ENCODE results near the gene SNX9.
"Not testable (repeated sequence)": the region's sequence is repeated elsewhere in the genome, so short reads cannot be mapped to it uniquely, and the experiment has no call there.

SNX9 gene

DNA sequence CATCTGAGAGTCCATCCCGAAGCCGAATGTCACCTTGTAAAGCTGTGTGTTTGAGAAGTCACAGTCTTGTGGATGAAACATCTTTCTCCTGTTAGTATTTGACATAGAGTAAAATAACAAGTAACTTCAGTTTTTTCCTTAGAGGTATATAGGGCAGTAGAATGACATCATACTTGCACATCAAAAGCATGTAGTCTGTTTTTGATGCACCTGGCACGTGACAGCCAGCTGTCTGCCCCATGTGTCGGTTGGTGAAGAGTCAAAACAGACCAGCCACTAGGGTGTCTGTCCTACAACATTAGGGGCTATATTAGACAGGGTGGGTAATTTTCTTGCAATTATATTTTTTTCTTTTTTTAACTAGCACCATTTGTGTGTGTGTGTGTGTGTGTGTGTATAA, 70.2 kb downstream of the SNX9 start:
- DNase-seq: no peak

DNA sequence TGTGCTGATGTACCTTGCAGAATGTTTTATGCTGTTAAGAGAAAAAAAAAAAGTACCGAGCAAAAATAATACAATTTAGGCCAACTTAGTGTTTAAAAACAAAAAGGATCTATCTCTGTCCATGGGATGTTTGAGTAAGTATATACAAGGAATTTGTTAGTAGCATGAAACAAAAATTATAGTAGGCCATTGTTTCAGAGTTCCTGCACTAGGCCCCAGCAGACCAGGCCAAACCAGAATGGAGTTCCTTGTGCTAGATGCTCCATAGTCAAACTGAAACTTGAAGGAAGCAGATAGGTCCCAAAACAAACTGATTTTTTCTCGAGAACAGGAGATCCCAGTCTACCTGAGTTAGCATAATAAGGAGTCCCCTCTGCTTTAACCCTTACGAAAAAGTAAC, 72.5 kb downstream of the SNX9 start:
- DNase-seq: no peak

- DNase-seq: no peak
Measured at GRCh38 chr6:157896932-157897331, 73.9 kb downstream of the SNX9 start.

GRCh38 chr6:157898169-157898568, 75.1 kb downstream of the SNX9 start:
- no peak for DNase-seq

- no peak for DNase-seq
Measured at GRCh38 chr6:157898640-157899039, 75.6 kb downstream of the SNX9 start.

DNA sequence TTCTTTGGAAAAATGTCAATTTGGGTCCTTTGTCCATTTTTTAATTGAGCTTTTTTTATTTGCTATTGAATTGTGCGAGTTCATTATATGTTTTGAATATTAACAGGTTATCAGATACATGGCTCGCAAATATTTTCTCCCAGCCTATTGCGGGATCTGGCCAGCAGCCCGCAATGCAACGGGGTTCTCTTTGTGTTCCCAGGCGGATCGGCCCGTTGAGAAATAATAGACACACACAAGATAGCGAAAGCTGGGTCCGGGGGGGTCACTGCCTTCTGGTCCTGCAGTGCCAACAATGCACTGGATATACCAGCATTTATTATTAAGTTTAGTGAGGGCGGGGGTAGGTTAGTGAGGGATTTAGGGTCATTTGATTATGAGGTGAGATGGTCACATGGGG, 77.2 kb downstream of the SNX9 start:
- not testable (repeated sequence) for DNase-seq

- DNase-seq: not testable (repeated sequence)
Measured at GRCh38 chr6:157900751-157901150, 77.7 kb downstream of the SNX9 start.

- DNase-seq: no peak
Measured at GRCh38 chr6:157904999-157905398, 82.0 kb downstream of the SNX9 start.

DNA sequence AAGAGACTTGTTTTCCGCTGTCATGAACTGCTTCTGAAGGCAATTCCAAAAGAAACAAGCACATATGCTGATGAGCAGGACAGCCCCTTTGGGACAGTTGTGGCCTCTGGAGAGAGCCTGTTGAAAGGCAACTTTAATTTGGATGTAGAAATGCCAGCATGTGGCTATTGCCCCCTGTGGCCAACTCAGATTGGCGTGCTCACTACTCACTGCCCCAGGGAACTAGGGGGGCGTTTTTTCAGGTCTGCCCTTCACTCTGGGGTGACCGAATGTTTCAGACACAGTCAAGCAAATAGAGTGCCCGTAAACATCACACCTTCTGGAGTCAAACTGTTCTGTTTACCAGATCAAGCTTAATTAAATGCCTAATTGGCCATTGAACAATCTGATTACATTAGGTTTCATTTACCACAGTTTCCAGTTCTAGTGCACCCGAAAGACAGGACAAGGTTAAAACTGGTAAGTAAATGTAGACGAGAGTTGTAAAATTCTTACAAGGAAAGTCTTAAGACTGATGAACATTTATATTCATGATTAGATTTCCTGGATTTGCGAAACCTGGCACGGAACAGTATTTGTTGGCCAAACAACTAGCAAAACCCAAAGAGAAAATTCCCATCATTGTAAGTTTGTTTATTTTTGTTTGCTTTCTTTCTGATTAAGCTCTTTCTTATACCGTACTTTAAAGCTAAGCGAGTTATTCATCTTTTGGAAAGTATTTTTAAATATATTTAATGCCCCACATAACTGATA, 82.7 kb downstream of the SNX9 start:
- DNase-seq: no peak

DNA sequence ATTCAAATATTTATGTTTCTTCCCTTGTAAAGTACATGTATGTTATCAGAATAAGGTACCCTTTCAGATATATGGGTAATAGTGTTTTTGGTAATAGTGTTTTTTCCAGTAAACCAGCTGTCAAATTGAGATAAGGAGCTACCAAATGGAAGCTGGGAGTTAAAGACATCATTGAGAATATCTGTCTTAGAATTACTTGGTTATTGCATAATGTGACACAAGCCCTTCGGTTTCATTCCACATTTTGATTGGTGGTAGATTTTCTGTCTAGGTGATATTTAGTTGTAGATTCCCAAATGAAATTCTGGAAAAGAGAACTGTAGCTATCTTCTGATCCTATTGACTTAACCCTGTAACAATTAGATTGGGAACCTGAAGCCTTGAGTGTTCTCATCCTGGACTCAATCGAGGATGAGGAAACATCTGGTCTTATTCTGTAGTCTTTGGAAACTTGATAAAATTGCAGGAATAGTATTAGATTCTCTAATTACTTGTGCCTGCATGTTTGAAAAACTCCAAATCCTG, 83.6 kb downstream of the SNX9 start:
- no peak for DNase-seq

DNA sequence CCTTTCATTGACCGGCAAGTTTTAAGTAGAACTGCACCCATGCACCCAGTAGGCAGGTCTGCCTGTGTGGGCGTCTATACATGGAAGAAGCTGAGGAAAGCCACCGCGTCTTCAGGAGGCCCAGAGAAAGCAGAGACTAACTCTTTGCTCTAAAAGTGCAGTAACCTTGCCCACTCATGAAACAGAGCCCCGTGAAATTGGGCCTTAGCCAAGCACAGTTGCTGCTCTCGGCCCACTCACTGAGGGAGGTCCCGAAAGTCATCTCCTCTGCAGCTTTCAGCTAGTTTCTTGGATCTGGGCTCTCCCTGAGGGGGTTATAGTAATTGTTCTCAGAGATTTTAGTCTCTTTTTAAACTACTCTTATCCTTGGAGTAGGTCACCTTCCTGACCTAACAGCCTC, 84.6 kb downstream of the SNX9 start:
- no peak for DNase-seq

DNA sequence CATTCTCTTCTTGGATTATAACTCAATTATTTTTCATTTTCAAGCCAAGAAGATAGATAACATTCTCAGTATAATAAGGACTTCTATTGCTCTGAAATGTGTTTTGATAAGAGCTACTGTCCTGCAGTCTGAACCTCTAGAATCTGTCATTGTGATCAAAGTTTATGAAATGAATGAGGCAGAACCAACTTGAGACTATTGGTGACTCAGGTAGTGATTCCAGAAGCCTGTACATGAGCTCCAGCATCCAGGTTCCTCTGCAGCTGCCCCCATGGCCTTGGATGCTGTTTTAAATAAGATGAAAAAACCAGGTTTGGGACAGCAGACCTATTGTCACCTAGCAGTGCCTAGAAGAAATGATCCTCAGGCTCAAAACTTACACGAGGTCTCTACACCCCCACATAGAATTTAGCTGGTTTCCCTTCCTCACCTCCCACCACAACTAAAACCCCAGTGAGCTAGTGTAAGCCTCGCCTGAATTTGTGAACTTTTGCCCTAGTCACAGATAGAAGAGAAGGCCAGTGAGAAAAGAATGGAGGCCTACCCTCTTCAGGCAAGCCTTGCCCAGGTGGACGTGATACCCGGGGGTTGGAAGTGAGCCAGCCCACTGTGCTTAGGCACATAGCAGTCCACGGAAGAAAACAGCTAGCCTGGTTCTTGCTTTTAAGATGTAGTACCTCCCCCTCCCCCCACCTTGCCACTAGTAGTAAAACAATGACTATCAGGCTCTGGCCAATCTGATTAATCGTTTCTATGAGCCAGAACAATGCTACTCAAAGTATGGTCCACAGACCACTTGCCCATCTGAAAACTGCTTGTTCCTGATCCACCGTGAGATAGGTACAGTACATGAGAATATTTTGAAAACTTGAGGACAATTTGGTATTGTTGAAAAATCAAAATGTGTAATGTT, 85.6 kb downstream of the SNX9 start:
- no peak for DNase-seq

GRCh38 chr6:157909282-157909664, 86.2 kb downstream of the SNX9 start:
- no peak for DNase-seq

DNA sequence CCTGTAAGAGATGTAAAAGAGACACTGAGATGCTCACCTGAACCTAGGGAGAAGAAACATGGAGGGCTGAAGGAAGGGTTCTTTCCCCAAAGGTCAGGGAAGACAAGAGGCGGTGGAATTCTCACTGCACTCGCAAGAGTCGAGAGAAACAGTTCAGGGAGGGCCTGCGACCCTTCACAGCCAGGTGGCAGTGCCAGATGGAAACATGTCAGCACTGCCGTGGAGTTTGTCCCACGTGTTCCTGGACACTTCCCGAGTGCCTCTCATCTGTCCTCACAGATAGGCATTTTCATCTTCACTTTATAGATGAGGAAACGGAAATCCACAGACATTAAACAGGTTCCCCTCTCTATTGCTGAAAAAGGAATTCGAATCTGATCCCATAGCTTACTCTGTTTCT, 88.2 kb downstream of the SNX9 start:
- no peak for DNase-seq

DNA sequence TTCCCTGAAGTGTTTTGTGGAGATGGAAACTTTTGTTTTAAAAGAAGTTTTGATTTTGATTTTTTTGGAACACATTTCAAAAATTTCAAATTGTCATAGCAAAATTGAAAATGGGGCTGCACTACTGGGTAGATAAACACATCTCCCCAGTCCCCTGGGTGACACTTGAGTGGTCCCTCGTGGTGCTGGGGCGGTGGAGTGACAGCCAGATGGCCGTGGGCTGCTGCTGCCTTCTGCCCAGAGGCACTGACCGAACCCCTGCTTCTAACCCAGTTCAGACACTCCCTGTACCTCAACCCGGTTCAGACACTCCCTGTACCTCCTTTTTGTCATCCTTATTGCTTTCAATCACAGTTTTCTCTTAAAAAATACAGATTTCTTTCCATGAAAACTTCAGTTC, 88.7 kb downstream of the SNX9 start:
- no peak for DNase-seq

DNA sequence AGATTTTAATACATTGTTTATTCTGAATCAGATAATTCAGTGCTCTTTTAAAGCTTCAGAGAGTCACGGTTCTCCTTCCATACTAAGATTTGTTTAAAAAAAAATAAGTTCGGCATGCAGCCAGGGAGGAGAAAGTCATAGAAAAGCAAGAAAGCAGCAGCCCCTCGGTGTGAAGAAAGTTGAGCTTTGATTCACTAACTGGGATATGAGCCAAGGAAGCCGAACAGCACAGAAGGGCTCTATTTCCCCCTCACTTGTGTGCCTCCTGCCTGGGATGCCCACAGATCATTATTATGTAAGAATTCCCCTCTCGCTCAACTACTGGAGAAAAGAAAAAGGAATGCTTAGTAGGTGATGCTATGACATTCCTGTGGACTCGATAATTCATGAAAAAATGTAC, 89.3 kb downstream of the SNX9 start:
- DNase-seq: no peak

- DNase-seq: no peak
Measured at GRCh38 chr6:157921685-157922367, 98.8 kb downstream of the SNX9 start.

DNA sequence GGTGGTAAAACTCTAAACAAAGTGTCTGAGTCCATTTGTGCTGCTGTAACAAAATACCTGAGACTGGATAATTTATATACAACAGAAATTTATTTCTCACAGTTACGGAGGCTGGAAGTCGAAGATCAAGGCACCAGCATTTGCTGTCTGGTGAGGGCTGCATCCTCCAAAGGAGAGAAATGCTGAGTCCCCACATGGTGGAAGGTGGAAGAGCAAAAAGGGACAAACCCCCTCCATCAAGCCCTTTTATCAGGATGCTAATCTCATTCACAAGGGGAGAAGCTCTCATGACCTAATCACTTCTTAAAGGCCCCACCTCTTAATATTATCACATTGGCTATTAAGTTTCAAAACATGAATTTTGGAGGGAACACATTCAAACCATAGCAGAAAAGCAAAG, 102.7 kb downstream of the SNX9 start:
- no peak for DNase-seq

DNA sequence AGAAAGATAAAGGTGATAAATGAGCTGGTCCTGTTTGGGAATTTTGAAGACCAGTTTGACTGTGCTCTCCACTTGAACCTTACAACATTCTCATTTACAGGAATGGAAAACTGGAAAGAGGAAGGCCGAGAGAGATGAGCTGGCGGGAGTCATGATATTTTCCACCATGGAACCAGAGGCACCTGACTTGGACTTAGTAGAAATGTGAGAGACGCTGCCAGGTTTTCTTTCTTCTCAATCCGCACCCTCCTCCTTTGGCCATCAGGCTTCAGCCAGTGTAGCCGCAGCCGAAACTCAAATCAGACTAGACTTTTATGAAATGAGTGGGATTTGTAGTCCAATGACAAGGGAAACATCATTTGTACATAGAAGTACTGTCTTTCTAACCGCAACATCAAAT, 104.0 kb downstream of the SNX9 start:
- no peak for DNase-seq

DNA sequence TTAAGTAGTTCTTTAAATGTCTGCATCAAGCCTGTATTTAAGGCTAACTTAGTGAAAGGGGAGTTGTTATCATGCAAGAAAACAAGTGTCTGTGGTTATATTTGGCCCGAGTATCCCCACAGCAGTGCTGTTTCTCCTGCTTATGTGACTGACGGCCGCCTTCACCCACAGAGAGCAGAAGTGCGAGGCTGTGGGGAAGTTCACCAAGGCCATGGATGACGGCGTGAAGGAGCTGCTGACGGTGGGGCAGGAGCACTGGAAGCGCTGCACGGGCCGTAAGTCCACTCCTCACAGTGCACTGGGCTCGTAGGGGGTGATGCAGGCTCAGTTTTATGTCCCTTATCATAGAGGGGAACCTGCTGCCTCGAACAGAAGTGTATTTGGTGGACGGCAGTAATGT, 105.4 kb downstream of the SNX9 start:
- DNase-seq: no peak

- DNase-seq: no peak
Measured at GRCh38 chr6:157929076-157929475, 106.0 kb downstream of the SNX9 start.

DNA sequence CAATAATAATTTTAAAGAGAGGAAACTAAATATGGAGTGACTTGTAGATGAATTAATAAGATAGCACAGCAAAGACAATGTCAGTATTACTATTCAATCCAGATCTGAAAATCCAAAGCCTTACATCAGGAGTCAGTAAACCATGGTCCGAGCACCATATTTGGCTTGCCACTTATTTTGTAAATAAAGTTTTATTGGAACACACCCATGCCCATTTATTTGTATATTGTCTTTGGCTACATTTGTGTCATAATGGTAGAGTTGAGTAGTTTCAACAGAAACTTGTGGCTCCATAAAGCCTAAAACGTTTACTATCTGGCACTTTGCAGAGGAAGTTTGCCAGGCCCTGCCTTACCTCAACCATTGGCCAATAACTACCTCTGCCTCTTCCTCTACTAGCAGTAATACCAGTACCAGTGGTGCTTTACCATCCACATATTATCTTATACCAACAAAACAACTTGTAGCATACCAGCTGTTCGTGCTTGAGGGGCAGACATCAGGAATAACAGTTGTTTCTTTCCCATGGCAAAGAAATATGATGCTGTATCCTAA, 106.8 kb downstream of the SNX9 start:
- no peak for DNase-seq

GRCh38 chr6:157935786-157936185, 112.7 kb downstream of the SNX9 start:
- DNase-seq: no peak

All from DMS153 (cell line).